GM12875 (cell line): ENCODE results near the gene FAM170A.

Experiments
- H3K4me3 ChIP-seq: one replicate; pipeline ENCODE4 v1.5.1; 2011; ENCODE audit warnings: low read depth, low read length, control low read depth
- TF ChIP-seq, protein P1 (sequence below): IDR thresholded peaks from 2 replicates; pipeline ENCODE4 v1.5.1; 2011; ENCODE audit warnings: low read depth, mild to moderate bottlenecking, control low read depth, inconsistent platforms, low read length, moderate library complexity, borderline replicate concordance; ENCODE audit not compliant: insufficient read depth

Gene FAM170A, protein sequence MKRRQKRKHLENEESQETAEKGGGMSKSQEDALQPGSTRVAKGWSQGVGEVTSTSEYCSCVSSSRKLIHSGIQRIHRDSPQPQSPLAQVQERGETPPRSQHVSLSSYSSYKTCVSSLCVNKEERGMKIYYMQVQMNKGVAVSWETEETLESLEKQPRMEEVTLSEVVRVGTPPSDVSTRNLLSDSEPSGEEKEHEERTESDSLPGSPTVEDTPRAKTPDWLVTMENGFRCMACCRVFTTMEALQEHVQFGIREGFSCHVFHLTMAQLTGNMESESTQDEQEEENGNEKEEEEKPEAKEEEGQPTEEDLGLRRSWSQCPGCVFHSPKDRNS

DNA sequence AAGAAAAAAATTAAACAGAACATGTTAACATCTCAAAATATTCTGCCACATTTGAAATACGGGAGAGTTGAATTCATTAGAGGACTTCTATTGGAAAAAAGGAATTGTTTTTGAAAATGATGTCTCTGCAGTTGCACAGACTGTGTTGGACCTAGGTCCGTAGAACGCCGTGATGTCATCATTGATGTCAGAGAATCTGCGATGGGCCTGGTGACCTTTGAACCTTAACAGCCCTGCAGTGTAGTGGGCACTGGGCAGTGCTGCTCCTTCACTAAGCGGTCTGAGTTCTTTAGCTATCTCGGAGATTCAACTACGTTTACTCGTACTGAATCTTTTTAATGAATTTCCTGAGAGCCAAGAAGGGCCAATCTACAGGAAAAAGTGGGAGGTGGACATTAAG, at the start of gene FAM170A:
TSS of gene FAM170A (plus strand) at position 220 of the 400 bp plus-strand sequence. CDS start 211 bp downstream, outside the sequence.
- TF ChIP-seq, protein P1, sequence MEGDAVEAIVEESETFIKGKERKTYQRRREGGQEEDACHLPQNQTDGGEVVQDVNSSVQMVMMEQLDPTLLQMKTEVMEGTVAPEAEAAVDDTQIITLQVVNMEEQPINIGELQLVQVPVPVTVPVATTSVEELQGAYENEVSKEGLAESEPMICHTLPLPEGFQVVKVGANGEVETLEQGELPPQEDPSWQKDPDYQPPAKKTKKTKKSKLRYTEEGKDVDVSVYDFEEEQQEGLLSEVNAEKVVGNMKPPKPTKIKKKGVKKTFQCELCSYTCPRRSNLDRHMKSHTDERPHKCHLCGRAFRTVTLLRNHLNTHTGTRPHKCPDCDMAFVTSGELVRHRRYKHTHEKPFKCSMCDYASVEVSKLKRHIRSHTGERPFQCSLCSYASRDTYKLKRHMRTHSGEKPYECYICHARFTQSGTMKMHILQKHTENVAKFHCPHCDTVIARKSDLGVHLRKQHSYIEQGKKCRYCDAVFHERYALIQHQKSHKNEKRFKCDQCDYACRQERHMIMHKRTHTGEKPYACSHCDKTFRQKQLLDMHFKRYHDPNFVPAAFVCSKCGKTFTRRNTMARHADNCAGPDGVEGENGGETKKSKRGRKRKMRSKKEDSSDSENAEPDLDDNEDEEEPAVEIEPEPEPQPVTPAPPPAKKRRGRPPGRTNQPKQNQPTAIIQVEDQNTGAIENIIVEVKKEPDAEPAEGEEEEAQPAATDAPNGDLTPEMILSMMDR, result no peak
- no peak within 1 kb of the TSS for H3K4me3 ChIP-seq

DNA sequence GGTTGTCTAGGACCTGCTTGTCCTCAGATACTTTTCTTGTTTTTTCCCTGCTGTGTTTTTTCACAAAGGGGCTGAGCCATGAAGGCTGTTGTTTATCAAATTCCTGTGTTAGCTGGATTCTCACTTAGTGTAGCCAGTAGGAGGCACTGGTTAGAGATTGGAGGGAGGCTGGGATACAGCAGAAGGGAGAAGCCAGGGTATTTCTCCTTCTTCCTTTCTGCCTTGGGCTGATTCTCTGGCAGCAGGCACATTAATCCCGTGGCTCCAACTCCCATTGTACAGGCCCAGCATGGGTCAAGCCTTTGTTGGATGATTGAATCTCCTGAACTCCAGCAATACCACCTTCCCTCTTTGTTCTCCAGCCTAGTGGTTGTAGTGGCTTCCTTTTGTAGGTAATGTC, 46.4 kb upstream of the FAM170A start:
- TF ChIP-seq, protein P1, result no peak
- H3K4me3 ChIP-seq, result no peak overlapping the region

DNA sequence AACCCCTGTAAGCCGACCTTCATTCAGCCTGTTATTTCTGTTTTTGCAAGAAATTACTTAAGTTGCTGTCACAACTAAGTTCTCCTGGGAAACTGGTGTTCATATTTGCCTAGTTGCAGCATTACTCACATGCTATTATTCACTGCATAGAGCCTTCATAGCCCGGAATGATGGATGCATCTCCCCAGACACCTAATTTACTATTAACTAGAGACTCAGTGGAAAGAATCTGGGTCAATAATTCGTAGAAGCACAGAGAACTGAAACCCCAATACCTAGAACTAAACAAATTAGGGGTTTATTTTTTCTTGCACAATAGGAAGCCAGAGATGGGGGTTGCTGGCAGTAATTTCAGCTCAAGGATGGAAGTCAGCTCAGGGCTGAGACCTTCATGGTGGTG, 45.7 kb upstream of the FAM170A start:
- H3K4me3 ChIP-seq, result no peak overlapping the region
- TF ChIP-seq, protein P1, result no peak

DNA sequence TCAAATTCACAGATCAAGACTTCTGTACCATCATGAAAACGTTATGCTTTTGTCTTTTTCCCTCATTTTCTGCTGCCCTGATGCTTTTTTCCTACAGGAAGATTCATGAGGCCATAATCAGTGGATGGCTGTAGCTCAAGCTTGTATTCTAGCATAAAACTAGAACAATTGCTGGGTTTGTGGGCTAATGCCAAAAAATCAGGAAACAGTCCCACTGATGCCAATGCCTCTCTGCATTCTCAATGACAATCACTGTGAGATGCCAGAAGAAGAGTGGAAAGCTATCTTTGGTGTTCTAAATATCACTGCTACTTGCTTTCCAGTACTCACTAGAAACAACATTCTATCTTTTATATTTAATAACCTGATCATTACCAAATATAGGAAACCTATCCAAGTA, 33.3 kb upstream of the FAM170A start:
- no peak overlapping the region for H3K4me3 ChIP-seq
- TF ChIP-seq, protein P1, result no peak

DNA sequence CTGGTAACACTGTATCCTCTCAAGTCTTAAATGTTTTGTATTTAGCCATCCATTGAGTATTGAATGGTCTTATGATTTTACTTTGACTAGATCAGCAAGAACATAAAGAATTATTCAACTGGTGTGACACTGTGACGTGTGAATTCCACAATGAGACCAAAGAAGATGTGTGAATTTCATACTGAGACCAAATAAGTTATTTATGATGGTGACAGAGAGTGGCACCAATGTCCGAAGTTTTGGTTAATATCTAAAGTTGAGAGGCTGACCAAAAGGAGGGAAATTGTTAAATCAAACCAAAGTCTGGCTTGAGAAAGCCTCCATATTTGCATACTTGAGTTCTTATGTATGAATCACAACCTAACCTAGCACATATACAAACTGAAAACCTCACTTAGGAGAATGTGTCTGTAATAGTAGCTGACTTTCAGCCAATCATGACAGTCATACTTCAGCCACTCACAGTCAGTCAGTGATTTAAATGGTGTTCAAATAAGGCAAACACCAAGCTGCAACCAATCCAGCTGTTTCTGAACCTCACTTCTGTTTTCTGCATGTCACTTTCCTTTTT, 31.5 kb upstream of the FAM170A start:
- TF ChIP-seq, protein P1, result no peak
- no peak overlapping the region for H3K4me3 ChIP-seq

DNA sequence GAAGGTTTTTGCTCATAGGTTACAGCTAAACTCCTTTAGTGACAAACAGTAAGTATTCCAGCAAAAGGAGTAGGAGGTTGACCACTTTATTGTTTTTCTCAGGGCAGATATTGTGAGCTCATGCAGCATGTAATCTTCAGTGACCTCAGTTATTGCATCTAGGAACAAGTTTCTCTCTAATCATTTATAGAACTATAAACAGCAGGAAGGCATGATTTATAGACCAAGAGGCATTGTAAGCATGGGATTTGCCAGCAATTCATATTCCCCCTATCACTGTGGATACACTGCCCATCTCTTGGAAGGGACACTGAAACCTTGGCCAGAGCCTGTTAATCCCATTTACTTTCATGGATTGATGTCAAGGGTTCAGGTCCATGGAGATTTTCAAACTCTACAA, 15.4 kb upstream of the FAM170A start:
- TF ChIP-seq, protein P1, result no peak

DNA sequence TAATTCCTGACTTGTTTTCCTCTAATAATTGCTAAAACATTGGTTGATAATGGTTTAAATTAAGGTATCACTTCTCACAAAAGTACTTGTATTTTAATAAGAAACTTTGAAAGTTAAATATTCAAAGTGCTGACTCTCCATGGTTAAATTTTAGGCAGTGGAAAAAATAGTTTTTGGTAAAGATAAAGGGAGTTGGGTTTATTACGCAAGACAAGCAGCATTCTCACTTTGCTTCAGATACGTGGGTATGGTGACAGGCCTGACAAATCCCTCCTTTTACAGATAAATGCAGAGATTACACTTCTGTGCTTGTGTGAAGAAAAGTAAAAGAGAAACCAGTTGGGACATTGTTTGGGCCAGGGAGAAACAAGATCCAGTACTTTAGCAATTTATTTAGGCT, 14.5 kb upstream of the FAM170A start:
- H3K4me3 ChIP-seq, result no peak overlapping the region
- TF ChIP-seq, protein P1, result no peak

More for the DNA sequence above, 15.4 kb upstream of the FAM170A start:
- no peak overlapping the region for H3K4me3 ChIP-seq
